ENCODE results near the gene OR2F1. TPM values are rescaled to one million over a fixed set of nuclear protein-coding genes. Genes with fewer than 3 reads are reported as not detected.

Gene OR2F1
- polyA plus RNA-seq, 3 donors from 2014 or later: not detected

DNA sequence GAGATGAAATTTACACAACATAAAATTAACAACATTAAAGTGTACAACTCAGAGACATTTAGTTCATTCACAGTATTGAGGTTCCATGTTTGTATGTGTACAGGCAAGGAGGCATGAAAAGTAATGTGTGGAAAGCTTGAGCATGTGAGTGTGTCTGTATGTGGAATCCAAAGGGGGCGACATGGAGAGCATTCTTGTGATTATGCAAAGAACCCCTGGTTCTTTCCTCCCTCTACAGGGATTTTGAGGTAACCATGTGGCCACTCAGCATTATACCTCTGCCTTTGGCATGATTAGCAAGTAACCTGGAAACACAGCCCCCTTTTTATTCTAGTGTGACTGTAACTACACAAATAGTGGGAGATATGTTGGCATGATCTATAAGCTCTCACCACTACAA lies 21.0 kb downstream of the OR2F1 start:
- Mint-ChIP-seq H3K27me3 (ENCODE audit: low read depth in 3 of 3) (peaks cover 2 to 4% (median 3%) of the 10 kb centered on the region in 3 donors), H3K27ac (no peak overlapping the region), H3K4me3 (no peak overlapping the region), H3K4me1 (no peaks in the 10 kb centered on the region), H3K9me3 (peaks cover 0 to 5% (median 0%) of the 10 kb centered on the region in 6 donors), H3K36me3 (no peaks in the 10 kb centered on the region)
- no peak for DNase-seq

DNA sequence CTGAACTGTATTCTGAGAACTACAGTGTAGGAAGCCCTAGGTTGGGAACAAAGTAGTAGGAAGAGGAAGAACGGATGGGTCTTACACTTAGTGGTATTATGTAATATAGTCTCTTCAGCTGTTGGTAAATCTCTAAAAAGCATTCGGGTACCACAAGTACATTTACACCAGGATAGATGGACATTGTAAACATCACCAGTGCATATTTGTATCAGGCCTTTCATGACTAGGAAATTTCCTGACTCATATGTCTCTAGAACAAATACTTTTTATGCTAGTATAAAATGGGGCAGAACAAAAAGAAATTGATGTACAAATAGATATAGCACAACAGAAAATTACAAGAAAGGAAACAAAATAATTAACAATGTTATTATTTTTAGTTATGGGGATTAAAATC lies 23.9 kb downstream of the OR2F1 start:
- peaks cover 0 to 6% (median 2%) of the 10 kb centered on the region in 3 donors for H3K27me3 Mint-ChIP-seq (ENCODE audit: low read depth in 3 of 3)
- H3K4me1 Mint-ChIP-seq: no peaks in the 10 kb centered on the region
- no peak overlapping the region for H3K4me3 Mint-ChIP-seq
- H3K27ac Mint-ChIP-seq: no peak overlapping the region
- DNase-seq: no peak
- peaks cover 0 to 3% (median 0%) of the 10 kb centered on the region in 6 donors for H3K9me3 Mint-ChIP-seq
- no peaks in the 10 kb centered on the region for H3K36me3 Mint-ChIP-seq

DNA sequence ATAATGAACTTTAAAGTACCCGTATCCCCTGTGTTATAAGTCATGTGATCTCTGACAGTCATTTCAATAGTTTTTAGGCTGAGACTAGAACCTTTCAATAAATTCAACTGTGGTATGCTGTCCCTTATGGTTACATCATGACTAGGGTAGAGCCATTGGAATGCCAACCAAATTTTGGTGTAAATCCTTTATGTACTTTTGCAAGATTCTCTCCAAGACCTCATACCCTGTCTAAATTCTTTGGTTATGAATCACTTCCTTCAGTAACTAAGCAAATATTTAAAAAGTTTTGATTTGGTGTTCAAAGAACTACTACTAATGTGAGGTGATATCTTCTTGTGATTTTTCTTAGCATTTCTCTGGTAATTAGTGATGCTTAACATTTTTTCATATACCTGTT lies 24.7 kb downstream of the OR2F1 start:
- H3K4me3 Mint-ChIP-seq: no peak overlapping the region
- no peaks in the 10 kb centered on the region for H3K36me3 Mint-ChIP-seq
- H3K9me3 Mint-ChIP-seq: peaks cover 0 to 3% (median 0%) of the 10 kb centered on the region in 6 donors
- no peaks in the 10 kb centered on the region for H3K4me1 Mint-ChIP-seq
- H3K27me3 Mint-ChIP-seq (ENCODE audit: low read depth in 3 of 3): peaks cover 0 to 6% (median 2%) of the 10 kb centered on the region in 3 donors
- DNase-seq: no peak
- no peak overlapping the region for H3K27ac Mint-ChIP-seq

DNA sequence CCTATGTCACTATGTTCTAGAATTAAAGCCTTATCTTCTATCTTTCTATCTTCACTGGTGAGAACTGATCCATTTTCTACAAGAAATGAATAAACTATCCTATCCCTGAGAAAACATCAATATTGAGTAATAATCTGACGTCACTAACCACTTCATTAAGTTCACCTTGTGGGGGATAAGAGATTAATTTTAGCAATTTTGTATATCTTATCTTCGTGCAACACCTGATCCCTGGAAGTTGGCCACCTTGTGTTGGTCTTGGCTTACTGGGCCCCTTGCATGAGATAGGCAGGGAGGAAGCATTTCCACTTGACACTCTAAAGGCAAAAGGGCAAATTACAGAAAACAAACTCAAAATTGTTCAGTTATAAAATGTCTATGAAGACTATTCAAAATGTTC lies 25.4 kb downstream of the OR2F1 start:
- Mint-ChIP-seq H3K4me1 (no peaks in the 10 kb centered on the region), H3K27me3 (ENCODE audit: low read depth in 3 of 3) (peaks cover 0 to 4% (median 2%) of the 10 kb centered on the region in 3 donors), H3K27ac (no peak overlapping the region), H3K9me3 (peaks cover 0 to under 1% (median 0%) of the 10 kb centered on the region in 6 donors), H3K4me3 (no peak overlapping the region), H3K36me3 (no peaks in the 10 kb centered on the region)
- no peak for DNase-seq

DNA sequence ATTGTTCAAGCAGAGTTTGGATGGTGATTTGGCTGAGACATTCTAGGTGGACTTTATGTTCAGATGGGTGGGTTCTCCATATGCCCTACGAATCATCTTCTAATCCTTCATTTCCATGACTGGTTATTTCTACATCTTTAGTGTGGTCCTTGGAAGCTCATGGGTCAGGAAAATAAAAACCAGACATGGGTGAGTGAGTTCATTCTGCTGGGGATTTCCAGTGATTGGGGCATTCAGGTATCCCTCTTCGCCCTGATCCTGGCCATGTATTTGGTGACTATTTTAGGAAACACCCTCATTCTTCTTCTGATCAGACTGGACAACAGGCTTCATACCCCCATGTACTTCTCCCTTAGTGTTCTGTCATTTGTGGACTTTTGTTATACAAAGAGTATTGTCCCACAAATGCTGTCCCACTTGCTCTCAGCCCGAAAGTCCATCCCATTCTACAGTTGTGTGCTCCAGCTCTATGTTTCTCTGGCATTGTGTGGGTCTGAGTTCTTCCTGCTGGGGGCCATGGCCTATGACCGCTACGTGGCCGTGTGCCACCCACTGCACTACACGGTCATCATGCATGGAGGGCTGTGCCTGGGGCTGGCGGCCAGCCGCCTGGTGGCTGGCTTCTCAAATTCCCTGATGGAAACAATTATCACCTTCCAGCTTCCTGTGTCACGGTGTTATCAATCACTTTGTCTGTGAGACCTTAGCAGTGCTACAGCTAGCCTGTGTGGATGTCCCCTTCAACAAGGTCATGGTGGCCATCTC lies 26.3 kb downstream of the OR2F1 start:
- Mint-ChIP-seq H3K27me3 (ENCODE audit: low read depth in 3 of 3) (peaks cover 0 to 2% (median 2%) of the 10 kb centered on the region in 3 donors), H3K36me3 (no peaks in the 10 kb centered on the region), H3K9me3 (no peaks in the 10 kb centered on the region), H3K4me1 (no peaks in the 10 kb centered on the region), H3K27ac (no peak overlapping the region), H3K4me3 (no peak overlapping the region)
- DNase-seq: no peak

DNA sequence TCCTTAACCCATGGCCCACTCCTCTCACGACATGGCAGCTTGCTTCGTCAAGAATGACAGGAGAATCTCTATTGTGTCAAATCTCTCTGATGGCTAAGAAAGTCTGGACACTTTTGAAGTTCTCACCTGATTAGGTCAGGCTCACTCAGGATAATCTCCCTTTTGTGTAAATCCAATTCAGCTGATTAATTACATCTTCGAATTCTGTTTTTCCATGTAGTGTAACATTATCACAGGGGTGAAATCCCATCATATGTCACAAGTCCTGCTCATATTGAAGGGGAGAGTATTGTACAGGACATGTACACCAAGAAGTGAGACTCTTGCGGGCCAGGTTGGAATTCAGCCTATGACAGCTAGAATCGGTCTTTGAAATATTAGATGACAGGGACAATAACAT lies 29.3 kb downstream of the OR2F1 start:
- Mint-ChIP-seq H3K9me3 (no peaks in the 10 kb centered on the region), H3K27me3 (ENCODE audit: low read depth in 3 of 3) (peaks cover 0 to 2% (median 2%) of the 10 kb centered on the region in 3 donors), H3K27ac (peak overlapping the region in 1 of 6 donors; percentile 21), H3K4me1 (peaks cover 4 to 22% of the 10 kb centered on the region in 2 donors), H3K4me3 (no peak overlapping the region), H3K36me3 (peaks cover 0 to 4% (median 0%) of the 10 kb centered on the region in 3 donors)
- no peak for DNase-seq

DNA sequence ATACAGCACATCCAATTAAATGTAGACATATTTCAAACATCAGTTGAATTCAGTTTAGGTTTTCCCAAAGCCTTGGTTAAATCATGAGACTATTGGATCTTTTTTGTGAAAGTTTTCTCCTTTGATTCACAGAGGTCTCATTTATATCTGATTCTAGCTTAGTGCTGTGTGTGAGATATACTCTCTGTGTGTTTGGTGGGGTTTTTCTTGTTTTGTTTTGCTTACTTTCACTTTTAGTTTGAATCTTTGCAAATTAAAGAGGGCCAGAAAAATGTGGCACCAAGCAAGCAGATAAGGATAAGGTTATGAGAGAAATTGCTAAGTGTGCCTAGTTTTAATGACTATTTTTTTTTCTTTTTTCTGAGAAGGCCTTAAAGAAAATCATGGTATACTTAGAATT lies 32.9 kb downstream of the OR2F1 start:
- Mint-ChIP-seq H3K9me3 (peaks cover 0 to 13% (median 7%) of the 10 kb centered on the region in 6 donors), H3K4me3 (peak overlapping the region in 3 of 5 donors; percentile 7 to 64 (median 12)), H3K36me3 (peaks cover 0 to 8% (median 5%) of the 10 kb centered on the region in 3 donors), H3K27me3 (ENCODE audit: low read depth in 3 of 3) (no peaks in the 10 kb centered on the region), H3K27ac (peak overlapping the region in 3 of 6 donors; percentile 43 to 80 (median 57)), H3K4me1 (peaks cover 4 to 22% of the 10 kb centered on the region in 2 donors)
- DNase-seq: no peak

DNA sequence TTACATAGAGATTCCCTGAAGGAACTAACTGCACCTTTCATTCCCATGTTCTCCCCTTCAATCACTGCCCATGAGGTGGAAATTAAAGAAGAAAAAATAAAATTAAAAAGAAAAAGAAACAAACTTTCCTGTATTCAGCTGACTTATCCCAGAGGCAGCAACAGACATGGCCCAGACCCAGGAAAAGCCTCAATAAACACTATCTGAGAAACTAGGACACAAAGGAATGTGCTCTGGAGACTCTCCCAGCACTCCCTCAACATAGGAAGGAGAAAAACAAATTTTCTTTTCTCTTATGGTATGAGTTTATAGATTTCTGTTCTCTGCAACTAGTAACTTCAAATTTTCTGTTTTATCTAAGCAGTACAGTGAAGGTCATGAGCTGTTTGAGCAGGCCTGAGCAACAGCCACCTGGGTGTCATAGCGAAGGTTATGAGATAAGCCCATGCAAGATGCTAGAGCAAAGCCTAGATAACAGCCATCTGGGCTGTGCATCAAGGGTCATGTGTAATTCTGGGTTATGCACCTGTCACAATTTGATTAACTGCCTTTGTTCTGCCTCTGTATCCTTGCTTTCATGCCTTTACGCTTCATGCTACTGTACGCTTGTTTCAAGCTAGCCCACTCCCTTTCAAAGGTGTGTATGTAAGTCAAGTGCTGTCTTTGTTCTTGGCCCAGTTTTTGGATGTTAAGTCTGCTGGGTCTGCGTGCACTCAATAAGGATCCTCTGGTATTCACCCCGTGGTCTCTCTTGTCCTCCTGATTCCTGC lies 34.5 kb downstream of the OR2F1 start:
- H3K36me3 Mint-ChIP-seq: peaks cover 0 to 8% (median 5%) of the 10 kb centered on the region in 3 donors
- peaks cover 4 to 22% of the 10 kb centered on the region in 2 donors for H3K4me1 Mint-ChIP-seq
- no peaks in the 10 kb centered on the region for H3K27me3 Mint-ChIP-seq (ENCODE audit: low read depth in 3 of 3)
- peaks cover 0 to 13% (median 8%) of the 10 kb centered on the region in 6 donors for H3K9me3 Mint-ChIP-seq
- H3K4me3 Mint-ChIP-seq: no peak overlapping the region
- DNase-seq: no peak
- H3K27ac Mint-ChIP-seq: no peak overlapping the region

DNA sequence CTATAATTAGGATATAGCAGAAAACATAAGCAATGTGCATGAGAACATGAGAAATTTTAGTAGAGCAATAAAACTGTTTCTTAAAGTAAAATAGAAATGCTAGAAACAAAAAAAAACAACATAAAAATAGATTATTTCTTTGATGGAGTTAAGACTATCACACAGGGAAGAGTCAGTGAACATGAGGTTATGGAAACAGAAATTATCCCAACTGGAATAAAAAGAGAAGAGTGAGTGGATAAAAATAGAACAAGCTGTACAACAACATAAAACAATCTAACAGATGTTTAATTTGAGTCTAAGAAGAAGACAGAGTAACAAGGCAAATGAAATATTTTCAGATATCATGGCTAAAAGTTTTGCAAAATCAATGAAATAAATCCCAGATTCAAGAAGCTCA lies 38.0 kb downstream of the OR2F1 start:
- Mint-ChIP-seq H3K4me1 (peaks cover 0 to 9% of the 10 kb centered on the region in 2 donors), H3K36me3 (peaks cover 0 to 5% (median 5%) of the 10 kb centered on the region in 3 donors), H3K4me3 (no peak overlapping the region), H3K9me3 (peaks cover 0 to 13% (median 8%) of the 10 kb centered on the region in 6 donors), H3K27me3 (ENCODE audit: low read depth in 3 of 3) (no peaks in the 10 kb centered on the region), H3K27ac (no peak overlapping the region)
- DNase-seq: no peak

DNA sequence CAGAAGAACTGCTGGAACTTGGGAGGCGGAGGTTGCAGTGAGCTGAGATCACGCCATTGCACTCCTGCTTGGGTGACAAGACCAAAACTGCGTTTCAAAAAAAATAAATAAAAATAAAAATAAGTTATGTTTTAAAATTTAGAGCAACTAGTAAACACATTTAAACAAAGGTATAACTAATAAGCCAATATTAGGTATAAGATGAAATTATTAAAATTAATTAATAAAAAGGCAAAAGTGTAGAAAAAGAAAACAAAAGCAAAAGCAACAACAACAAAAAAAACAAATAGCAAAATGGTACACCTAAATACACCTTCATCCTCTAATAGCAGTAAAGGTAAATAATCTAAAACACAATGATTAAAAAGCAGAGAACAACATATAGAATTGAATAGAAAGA lies 39.3 kb downstream of the OR2F1 start:
- H3K36me3 Mint-ChIP-seq: peaks cover 0 to 5% (median 5%) of the 10 kb centered on the region in 3 donors
- H3K27me3 Mint-ChIP-seq (ENCODE audit: low read depth in 3 of 3): no peaks in the 10 kb centered on the region
- peaks cover 0 to 13% (median 8%) of the 10 kb centered on the region in 6 donors for H3K9me3 Mint-ChIP-seq
- no peak overlapping the region for H3K27ac Mint-ChIP-seq
- no peak for DNase-seq
- no peaks in the 10 kb centered on the region for H3K4me1 Mint-ChIP-seq
- no peak overlapping the region for H3K4me3 Mint-ChIP-seq

DNA sequence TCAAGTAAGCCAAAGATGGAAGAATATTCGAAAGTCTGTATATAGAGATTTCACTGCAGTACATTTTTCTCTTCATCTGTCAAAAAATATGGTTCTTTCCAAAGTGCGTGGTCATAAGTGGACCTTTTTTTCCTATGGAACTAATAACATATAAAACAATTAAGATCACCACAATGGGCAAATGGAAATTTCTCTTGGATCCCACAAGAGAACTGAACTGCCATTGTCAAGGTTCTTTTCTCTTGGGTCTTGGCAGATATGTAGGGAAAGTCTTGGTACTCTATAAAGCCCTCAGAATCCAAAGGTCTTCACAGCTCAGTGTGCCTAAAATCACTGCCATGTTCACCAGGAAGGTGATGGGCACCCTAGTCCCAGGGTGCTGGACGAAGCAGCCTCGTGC lies 45.4 kb downstream of the OR2F1 start, which contains the start of gene OR6B1:
OR6B1 (plus strand) TSS at position 301 of the 400 bp plus-strand sequence. CDS start 3,677 bp downstream, outside the sequence.
- no peaks in the 10 kb centered on the region for H3K36me3 Mint-ChIP-seq
- H3K4me1 Mint-ChIP-seq: no peaks in the 10 kb centered on the region
- H3K27me3 Mint-ChIP-seq (ENCODE audit: low read depth in 3 of 3): peaks cover 0 to 2% (median 0%) of the 10 kb centered on the region in 3 donors
- no peaks in the 10 kb centered on the region for H3K9me3 Mint-ChIP-seq
- no peak within 1 kb of the TSS for H3K4me3 Mint-ChIP-seq
- no peak for DNase-seq
- no peak within 1 kb of the TSS for H3K27ac Mint-ChIP-seq

DNA sequence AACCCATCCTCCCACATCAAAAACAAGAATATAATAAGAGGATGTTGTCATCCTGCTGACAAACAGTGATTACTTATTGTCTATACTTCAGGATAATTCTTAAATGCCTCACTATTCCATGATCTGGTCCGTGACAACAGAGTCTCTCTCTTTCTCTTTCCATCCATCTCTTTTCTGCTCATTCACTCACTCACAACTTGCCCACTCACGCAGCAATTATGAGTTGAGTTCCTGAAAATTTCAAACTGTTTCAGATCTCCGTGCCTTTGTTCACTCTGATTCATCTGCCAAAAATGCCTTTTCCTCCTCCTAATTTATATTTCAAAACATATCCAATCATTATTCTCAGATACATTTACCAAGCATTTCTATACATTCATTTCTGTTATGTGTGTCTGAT lies 46.9 kb downstream of the OR2F1 start:
- no peaks in the 10 kb centered on the region for H3K36me3 Mint-ChIP-seq
- H3K4me1 Mint-ChIP-seq: no peaks in the 10 kb centered on the region
- H3K9me3 Mint-ChIP-seq: no peaks in the 10 kb centered on the region
- no peak for DNase-seq
- peaks cover 0 to 4% (median 0%) of the 10 kb centered on the region in 3 donors for H3K27me3 Mint-ChIP-seq (ENCODE audit: low read depth in 3 of 3)
- H3K4me3 Mint-ChIP-seq: no peak overlapping the region
- H3K27ac Mint-ChIP-seq: no peak overlapping the region

DNA sequence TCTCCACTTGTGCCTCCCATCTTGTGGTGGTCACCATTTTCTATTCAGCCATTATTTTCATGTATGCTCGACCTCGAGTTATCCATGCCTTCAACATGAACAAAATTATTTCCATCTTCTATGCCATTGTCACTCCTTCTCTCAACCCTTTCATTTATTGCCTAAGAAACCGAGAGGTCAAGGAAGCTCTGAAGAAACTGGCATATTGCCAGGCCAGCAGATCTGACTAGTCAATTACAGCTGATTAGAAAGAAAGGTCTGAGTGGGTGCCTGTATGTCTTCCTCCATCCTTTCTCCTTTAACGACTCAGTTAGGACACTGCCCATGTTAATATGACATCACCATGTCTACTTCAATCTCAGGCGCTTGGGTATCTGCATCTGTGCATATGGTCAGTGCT lies 50.1 kb downstream of the OR2F1 start:
- Mint-ChIP-seq H3K4me1 (no peaks in the 10 kb centered on the region), H3K9me3 (peaks cover 2 to 15% (median 7%) of the 10 kb centered on the region in 6 donors), H3K36me3 (no peaks in the 10 kb centered on the region), H3K27me3 (ENCODE audit: low read depth in 3 of 3) (peaks cover 0 to 6% (median 4%) of the 10 kb centered on the region in 3 donors), H3K4me3 (no peak overlapping the region), H3K27ac (no peak overlapping the region)
- no peak for DNase-seq

Data from immature natural killer cell (primary cell).